ENCODE measurements around the gene CALM3.

DNA sequence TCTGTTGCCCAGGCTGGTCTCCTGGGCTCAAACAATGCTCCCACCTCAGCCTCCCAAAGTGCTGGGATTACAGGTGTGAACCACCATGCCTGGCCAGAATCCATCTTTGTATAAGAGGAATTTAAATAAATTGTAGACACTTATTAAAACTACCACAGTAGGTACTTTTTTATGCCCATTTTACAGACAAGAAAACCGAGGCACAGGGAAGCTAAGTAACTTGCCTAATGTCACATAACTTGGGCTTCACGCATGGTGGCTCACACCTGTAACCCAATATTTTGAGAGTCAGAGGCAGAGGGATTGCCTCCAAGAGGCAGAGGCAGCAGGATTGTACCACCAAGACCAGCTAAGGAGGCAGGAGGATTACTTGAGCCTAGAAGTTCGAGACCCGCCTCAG lies 22.7 kb upstream of the CALM3 start:
- TF ChIP-seq, protein P1, sequence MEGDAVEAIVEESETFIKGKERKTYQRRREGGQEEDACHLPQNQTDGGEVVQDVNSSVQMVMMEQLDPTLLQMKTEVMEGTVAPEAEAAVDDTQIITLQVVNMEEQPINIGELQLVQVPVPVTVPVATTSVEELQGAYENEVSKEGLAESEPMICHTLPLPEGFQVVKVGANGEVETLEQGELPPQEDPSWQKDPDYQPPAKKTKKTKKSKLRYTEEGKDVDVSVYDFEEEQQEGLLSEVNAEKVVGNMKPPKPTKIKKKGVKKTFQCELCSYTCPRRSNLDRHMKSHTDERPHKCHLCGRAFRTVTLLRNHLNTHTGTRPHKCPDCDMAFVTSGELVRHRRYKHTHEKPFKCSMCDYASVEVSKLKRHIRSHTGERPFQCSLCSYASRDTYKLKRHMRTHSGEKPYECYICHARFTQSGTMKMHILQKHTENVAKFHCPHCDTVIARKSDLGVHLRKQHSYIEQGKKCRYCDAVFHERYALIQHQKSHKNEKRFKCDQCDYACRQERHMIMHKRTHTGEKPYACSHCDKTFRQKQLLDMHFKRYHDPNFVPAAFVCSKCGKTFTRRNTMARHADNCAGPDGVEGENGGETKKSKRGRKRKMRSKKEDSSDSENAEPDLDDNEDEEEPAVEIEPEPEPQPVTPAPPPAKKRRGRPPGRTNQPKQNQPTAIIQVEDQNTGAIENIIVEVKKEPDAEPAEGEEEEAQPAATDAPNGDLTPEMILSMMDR (IDR thresholded peaks at IDR 0.05; ENCODE audit: low read length), result no peak
- TF ChIP-seq EZH2 (optimal IDR thresholded peaks at IDR 0.05; ENCODE audit: low read depth, low read length), result no peak
